Right atrium auricular region (tissue), 2 donors: Measurements from ENCODE around the gene GLE1. TPM values are rescaled to one million over a fixed set of nuclear protein-coding genes. Genes with fewer than 3 reads are reported as not detected.

Source experiments
- DNase-seq: peaks from one replicate; pipeline ENCODE4 v3.0.0-alpha.2; 2019; ENCODE audit warnings: low spot score
- H3K27ac ChIP-seq, 2 donors: fragments of 200-600 bp; sonication (generic); 1 replicate in 1 of 2; 2 replicates in 1 of 2; pipeline ENCODE4 v1.5.1; 2016 to 2019
- H3K27me3 ChIP-seq, 2 donors: fragments of 200-600 bp; sonication (generic); one replicate each; pipeline versions ENCODE4 v1.5.1 to v1.6.0; 2017 to 2019
- H3K36me3 ChIP-seq: fragments of 200-600 bp; sonication (generic); one replicate; pipeline ENCODE4 v1.5.1; 2016
- H3K4me1 ChIP-seq, 2 donors: fragments of 200-600 bp; sonication (generic); one replicate each; pipeline versions ENCODE4 v1.5.1 to v1.6.0; 2017 to 2019
- H3K4me3 ChIP-seq, 2 donors: fragments of 200-600 bp; sonication (generic); 1 replicate in 1 of 2; 2 replicates in 1 of 2; pipeline ENCODE4 v1.5.1; 2017 to 2019; ENCODE audit warnings: mild to moderate bottlenecking in 1 of 2, moderate library complexity in 1 of 2
- H3K9me3 ChIP-seq, 2 donors: fragments of 200-600 bp; sonication (generic); one replicate each; pipeline ENCODE4 v1.5.1; 2019
- total RNA-seq, 2 donors: library from RNA; depleted of rRNA; stranded (reverse); fragments of >200 nt; gene quantifications; one replicate each; pipeline ENCODE4 v1.1.0, GENCODE V29; 2016
- TF ChIP-seq, protein P1 (sequence below), 2 donors: fragments of 200-600 bp; sonication (generic); IDR thresholded peaks; one replicate each; pipeline ENCODE4 v1.5.1; 2019; ENCODE audit warnings: antibody characterized with exemption in 2 of 2

GLE1 gene
- total RNA-seq: 10 to 100 TPM; 14.4 to 18.1 TPM

GRCh38 chr9:128504485-128505413 is at the start of gene GLE1:
Gene GLE1, plus strand, starts transcription at chr9:128504719. Its CDS starts 87 bp downstream, at chr9:128504806.
- peak; percentile 89 for DNase-seq
- Histone ChIP-seq H3K4me1 (peaks cover 0 to 26% of the 10 kb centered on the region in 2 donors), H3K36me3 (peaks cover 11% of the 10 kb centered on the region), H3K9me3 (no peaks in the 10 kb centered on the region), H3K27me3 (no peaks in the 10 kb centered on the region), H3K27ac (peak within 1 kb of the TSS; percentile 69 to 82), H3K4me3 (peak within 1 kb of the TSS; percentile 55 to 91)
- TF ChIP-seq, protein P1, sequence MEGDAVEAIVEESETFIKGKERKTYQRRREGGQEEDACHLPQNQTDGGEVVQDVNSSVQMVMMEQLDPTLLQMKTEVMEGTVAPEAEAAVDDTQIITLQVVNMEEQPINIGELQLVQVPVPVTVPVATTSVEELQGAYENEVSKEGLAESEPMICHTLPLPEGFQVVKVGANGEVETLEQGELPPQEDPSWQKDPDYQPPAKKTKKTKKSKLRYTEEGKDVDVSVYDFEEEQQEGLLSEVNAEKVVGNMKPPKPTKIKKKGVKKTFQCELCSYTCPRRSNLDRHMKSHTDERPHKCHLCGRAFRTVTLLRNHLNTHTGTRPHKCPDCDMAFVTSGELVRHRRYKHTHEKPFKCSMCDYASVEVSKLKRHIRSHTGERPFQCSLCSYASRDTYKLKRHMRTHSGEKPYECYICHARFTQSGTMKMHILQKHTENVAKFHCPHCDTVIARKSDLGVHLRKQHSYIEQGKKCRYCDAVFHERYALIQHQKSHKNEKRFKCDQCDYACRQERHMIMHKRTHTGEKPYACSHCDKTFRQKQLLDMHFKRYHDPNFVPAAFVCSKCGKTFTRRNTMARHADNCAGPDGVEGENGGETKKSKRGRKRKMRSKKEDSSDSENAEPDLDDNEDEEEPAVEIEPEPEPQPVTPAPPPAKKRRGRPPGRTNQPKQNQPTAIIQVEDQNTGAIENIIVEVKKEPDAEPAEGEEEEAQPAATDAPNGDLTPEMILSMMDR (IDR thresholded peaks at IDR 0.05): no peak

DNA sequence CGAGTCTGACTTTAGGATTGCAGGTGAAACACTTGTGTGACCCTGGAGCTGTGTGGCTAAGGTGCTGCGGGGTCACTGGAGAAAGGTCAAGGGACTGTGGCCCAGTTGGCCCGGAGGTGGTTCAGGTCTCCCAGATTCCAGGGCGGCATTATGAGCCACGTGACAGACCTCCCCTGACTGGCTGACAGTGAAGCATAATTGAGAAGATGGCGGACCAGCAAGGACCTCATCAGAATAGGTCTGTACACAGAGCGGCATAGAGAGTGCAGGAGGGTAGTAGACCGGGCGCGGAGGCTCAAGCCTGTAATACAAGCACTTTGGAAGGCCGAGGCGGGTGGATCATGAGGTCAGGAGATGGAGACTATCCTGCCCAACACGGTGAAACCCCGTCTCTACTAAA is 49.5 kb upstream of the GLE1 start:
- peaks cover under 1% of the 10 kb centered on the region for H3K36me3 ChIP-seq
- H3K27me3 ChIP-seq: no peaks in the 10 kb centered on the region
- H3K27ac ChIP-seq: no peak overlapping the region
- H3K4me3 ChIP-seq: no peak overlapping the region
- no peaks in the 10 kb centered on the region for H3K9me3 ChIP-seq
- TF ChIP-seq, protein P1 (IDR thresholded peaks at IDR 0.05): no peak
- peaks cover 0 to 17% of the 10 kb centered on the region in 2 donors for H3K4me1 ChIP-seq
- no peak for DNase-seq

DNA sequence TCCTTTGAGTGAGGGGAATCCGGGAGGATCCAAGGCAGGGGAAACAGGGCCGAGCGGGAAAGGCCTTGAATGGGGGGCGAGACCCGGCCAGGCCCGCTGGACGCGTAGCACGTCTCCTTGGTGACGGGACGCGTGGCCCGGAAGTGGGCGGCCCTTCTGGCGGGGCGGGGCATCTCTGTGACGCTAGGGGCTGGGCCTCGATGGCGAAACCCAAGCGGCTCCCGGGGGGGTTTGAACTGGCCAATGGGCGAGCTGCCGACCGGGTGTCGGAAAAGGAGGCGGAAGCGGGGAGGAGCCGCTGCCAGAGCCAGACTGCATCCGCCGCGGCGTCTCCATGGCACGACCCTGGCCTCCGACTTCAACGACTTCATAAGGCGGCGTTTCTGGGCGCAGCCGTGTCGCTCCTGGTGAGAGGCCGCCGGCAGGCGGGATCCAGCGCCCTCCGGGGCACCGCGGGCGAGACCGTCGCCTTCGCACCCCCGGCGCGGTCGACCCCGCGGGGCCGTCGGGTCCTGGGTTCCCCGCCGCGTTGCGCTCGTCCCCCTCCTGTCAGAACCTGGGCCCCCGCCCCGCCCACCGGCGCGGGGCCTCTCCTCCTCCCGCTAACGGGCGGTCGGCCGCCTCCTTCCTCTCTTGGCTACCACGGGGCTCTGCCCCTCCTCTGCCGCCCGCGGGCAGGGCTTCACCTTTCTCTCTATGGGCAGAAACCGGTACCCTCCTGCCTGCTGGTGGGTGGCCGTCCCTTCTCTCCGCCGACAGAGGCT is 48.5 kb upstream of the GLE1 start, which contains the start of gene ODF2:
TSS of gene ODF2 (plus strand) at position 158 of the 764 bp plus-strand sequence. CDS start at position 244, 86 bp downstream.
- peaks cover 11% of the 10 kb centered on the region for H3K36me3 ChIP-seq
- H3K27me3 ChIP-seq: no peaks in the 10 kb centered on the region
- no peaks in the 10 kb centered on the region for H3K9me3 ChIP-seq
- H3K4me1 ChIP-seq: peaks cover 0 to 17% of the 10 kb centered on the region in 2 donors
- peak; percentile 98 for DNase-seq
- peak within 1 kb of the TSS; percentile 81 for H3K27ac ChIP-seq
- TF ChIP-seq, protein P1 (IDR thresholded peaks at IDR 0.05): no peak
- peak within 1 kb of the TSS; percentile 79 to 93 for H3K4me3 ChIP-seq

- H3K4me3 ChIP-seq: peak overlapping the region; percentile 79 to 93
- H3K4me1 ChIP-seq: peaks cover 0 to 17% of the 10 kb centered on the region in 2 donors
- TF ChIP-seq, protein P1 (IDR thresholded peaks at IDR 0.05): no peak
- H3K27me3 ChIP-seq: no peaks in the 10 kb centered on the region
- peaks cover 16% of the 10 kb centered on the region for H3K36me3 ChIP-seq
- peak overlapping the region; percentile 81 for H3K27ac ChIP-seq
- H3K9me3 ChIP-seq: no peaks in the 10 kb centered on the region
- peak; percentile 68 for DNase-seq
These were observed 47.9 kb upstream of the GLE1 start for GRCh38 chr9:128456613-128457061.

GRCh38 chr9:128457207-128457606 is 47.3 kb upstream of the GLE1 start:
- no peaks in the 10 kb centered on the region for H3K27me3 ChIP-seq
- no peak for DNase-seq

More at GRCh38 chr9:128457207-128457606, 47.3 kb upstream of the GLE1 start:
- H3K27ac ChIP-seq: peak overlapping the region in 1 of 2 donors; percentile 81
- H3K4me1 ChIP-seq: peaks cover 0 to 17% of the 10 kb centered on the region in 2 donors
- H3K4me3 ChIP-seq: peak overlapping the region; percentile 79 to 93
- TF ChIP-seq, protein P1 (IDR thresholded peaks at IDR 0.05): no peak
- peaks cover 16% of the 10 kb centered on the region for H3K36me3 ChIP-seq
- no peaks in the 10 kb centered on the region for H3K9me3 ChIP-seq
